Left ventricle myocardium inferior (tissue), 1 donor: ENCODE data around the gene ZNF410. TPM values are rescaled to one million over a fixed set of nuclear protein-coding genes. Genes with fewer than 3 reads are reported as not detected.

Experiments used
- DNase-seq: peaks from one replicate; pipeline ENCODE4 v3.0.0-alpha.2; 2020
- H3K27ac ChIP-seq: fragments of 200-600 bp; replicated peaks from 2 replicates; pipeline ENCODE4 v1.8.0; 2021
- H3K27me3 ChIP-seq: fragments of 200-600 bp; 2 replicates; pipeline ENCODE4 v1.8.0; 2021; ENCODE audit warnings: low read depth
- H3K36me3 ChIP-seq: fragments of 200-600 bp; 2 replicates; pipeline ENCODE4 v1.8.0; 2021
- H3K4me1 ChIP-seq: fragments of 200-600 bp; 2 replicates; pipeline ENCODE4 v1.8.0; 2021
- H3K4me3 ChIP-seq: fragments of 200-600 bp; 2 replicates; pipeline ENCODE4 v1.8.0; 2021; ENCODE audit warnings: mild to moderate bottlenecking, moderate library complexity
- H3K9me3 ChIP-seq: fragments of 200-600 bp; replicated peaks from 2 replicates; pipeline ENCODE4 v1.8.0; 2021
- intact Hi-C: fragments of 100-400 bp; cut with micrococcal nuclease; formaldehyde crosslinking; loops from one replicate; pipeline ENCODE4 v1.11.0; 2022
- total RNA-seq: library from RNA; stranded (reverse); fragmentation: NEBNext Ultra II Directional; extraction: Animal tissue kit (Norgen Biotek cat#: 25700); gene quantifications from one replicate; pipeline ENCODE4 v1.2.1, GENCODE V29; 2021
- TF ChIP-seq, protein P1 (sequence below): fragments of 200-600 bp; IDR thresholded peaks from 2 replicates; pipeline ENCODE4 v1.8.0; 2021; ENCODE audit warnings: antibody characterized with exemption, mild to moderate bottlenecking, borderline replicate concordance
- donor health status: DM: no; HTN: yes; CAD: no; lungs with severe emphysema.

The ZNF410 gene
- total RNA-seq, 1 donor from 2014 or later: 16.5 TPM

- TF ChIP-seq, protein P1, sequence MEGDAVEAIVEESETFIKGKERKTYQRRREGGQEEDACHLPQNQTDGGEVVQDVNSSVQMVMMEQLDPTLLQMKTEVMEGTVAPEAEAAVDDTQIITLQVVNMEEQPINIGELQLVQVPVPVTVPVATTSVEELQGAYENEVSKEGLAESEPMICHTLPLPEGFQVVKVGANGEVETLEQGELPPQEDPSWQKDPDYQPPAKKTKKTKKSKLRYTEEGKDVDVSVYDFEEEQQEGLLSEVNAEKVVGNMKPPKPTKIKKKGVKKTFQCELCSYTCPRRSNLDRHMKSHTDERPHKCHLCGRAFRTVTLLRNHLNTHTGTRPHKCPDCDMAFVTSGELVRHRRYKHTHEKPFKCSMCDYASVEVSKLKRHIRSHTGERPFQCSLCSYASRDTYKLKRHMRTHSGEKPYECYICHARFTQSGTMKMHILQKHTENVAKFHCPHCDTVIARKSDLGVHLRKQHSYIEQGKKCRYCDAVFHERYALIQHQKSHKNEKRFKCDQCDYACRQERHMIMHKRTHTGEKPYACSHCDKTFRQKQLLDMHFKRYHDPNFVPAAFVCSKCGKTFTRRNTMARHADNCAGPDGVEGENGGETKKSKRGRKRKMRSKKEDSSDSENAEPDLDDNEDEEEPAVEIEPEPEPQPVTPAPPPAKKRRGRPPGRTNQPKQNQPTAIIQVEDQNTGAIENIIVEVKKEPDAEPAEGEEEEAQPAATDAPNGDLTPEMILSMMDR: no peak
- Histone ChIP-seq H3K4me1 (no peaks in the 10 kb centered on the region), H3K9me3 (no peaks in the 10 kb centered on the region), H3K27me3 (no peaks in the 10 kb centered on the region), H3K4me3 (no peak overlapping the region), H3K36me3 (peaks cover 90% of the 10 kb centered on the region), H3K27ac (no peak overlapping the region)
- intact Hi-C loops: no loop called here
- no peak for DNase-seq
These were observed 37.7 kb downstream of the ZNF410 start for GRCh38 chr14:73924337-73924736.

DNA sequence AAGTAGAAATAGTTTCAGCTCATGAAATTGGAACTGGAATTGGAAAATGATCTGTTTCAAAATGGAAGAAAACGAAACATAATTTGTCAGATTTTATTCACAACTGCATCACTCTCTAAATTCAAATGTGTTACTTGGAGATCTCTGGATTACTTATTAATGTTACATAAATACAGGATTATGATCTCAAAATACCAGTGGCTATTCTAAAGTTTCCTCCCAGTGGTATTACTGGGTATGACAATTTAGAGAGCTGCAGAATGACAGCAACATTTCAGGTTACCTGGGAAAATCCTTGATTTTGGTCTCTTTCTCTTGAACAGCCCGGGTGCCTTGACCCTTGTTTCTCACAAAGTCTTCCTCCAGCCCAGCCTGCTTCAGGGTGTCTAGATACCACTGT is 49.0 kb downstream of the ZNF410 start:
- Histone ChIP-seq H3K27ac (no peak overlapping the region), H3K4me3 (no peak overlapping the region), H3K27me3 (no peaks in the 10 kb centered on the region), H3K4me1 (no peaks in the 10 kb centered on the region), H3K36me3 (peaks cover 80% of the 10 kb centered on the region), H3K9me3 (no peaks in the 10 kb centered on the region)
- TF ChIP-seq, protein P1: no peak
- intact Hi-C loops: no loop called here
- no peak for DNase-seq

DNA sequence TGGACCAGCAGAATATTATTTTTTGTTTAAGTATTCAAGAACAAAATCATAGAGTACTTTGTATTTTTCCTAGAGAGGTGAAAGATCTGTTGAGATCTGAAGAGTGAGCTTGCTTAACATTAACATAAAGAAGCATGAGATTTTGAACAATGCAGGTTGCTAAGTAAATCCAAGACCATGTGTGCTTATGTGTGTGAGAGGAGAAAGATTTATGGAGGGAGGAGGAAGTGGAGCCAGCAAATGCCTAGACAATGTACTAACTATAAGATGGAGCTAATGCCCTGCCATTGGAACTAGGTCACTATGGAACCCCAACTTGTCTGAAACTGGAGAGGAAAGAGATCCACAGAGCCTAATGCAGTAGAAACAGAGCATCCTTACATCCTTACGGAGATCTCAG is 49.9 kb downstream of the ZNF410 start:
- H3K36me3 ChIP-seq: peaks cover 73% of the 10 kb centered on the region
- H3K4me1 ChIP-seq: no peaks in the 10 kb centered on the region
- H3K9me3 ChIP-seq: no peaks in the 10 kb centered on the region
- intact Hi-C loops: no loop called here
- TF ChIP-seq, protein P1: no peak
- H3K4me3 ChIP-seq: no peak overlapping the region
- H3K27me3 ChIP-seq: no peaks in the 10 kb centered on the region
- no peak for DNase-seq
- no peak overlapping the region for H3K27ac ChIP-seq

DNA sequence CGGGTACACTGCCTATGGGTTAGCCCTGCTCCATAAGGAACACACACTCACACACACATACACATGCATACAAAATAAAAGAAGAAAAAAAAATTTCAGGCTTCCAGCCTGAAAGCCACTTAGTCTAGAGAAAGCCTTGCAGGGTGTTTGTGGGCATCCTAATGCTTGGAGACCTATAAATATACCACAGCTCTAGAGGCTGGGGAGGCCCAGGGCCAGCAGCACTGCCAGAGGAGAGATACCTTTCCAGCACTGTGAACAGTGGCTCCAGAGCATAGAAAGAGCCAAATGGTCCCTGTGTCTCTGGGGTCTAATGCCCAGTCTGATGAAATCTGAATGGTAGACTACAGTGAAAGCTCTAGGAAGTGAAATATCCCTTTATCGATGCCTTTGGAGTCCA is 50.4 kb downstream of the ZNF410 start:
- Histone ChIP-seq H3K27ac (no peak overlapping the region), H3K4me3 (no peak overlapping the region), H3K36me3 (peaks cover 68% of the 10 kb centered on the region), H3K4me1 (no peaks in the 10 kb centered on the region), H3K9me3 (no peaks in the 10 kb centered on the region), H3K27me3 (no peaks in the 10 kb centered on the region)
- intact Hi-C loops: no loop called here
- TF ChIP-seq, protein P1: no peak
- DNase-seq: no peak

- H3K4me3 ChIP-seq: no peak overlapping the region
- H3K36me3 ChIP-seq: peaks cover 47% of the 10 kb centered on the region
- H3K4me1 ChIP-seq: no peaks in the 10 kb centered on the region
- intact Hi-C loops: no loop called here
- TF ChIP-seq, protein P1: no peak
- H3K9me3 ChIP-seq: no peaks in the 10 kb centered on the region
- H3K27ac ChIP-seq: no peak overlapping the region
- no peaks in the 10 kb centered on the region for H3K27me3 ChIP-seq
- no peak for DNase-seq
These were observed 55.5 kb downstream of the ZNF410 start for GRCh38 chr14:73942180-73942579.

DNA sequence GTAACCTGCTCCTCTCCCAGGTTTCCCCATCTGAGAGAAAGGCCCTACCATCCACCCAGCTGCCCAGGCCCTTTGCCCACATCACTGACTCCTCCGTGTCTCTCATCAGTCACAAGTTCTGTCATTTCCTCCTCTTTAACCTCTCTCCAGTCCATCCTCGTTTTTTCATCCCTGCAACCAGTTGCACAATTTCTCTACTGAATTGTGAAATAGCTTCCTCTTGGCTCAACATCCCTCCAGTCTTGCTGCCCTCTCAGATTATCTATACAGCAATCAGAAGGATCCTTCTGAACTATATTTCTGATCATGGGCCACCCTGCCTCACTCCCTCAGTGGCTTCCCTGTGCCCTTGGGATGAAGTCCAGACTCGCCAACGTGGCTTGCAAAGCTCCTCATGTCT is 56.4 kb downstream of the ZNF410 start:
- DNase-seq: no peak
- Histone ChIP-seq H3K4me3 (no peak overlapping the region), H3K9me3 (no peaks in the 10 kb centered on the region), H3K27ac (no peak overlapping the region), H3K4me1 (no peaks in the 10 kb centered on the region), H3K36me3 (peaks cover 38% of the 10 kb centered on the region), H3K27me3 (no peaks in the 10 kb centered on the region)
- intact Hi-C loops: no loop called here
- TF ChIP-seq, protein P1: no peak
